A673 (cell line): Measurements from ENCODE around the gene PRMT7.

Experiments used
- CTCF ChIP-seq: fragments of 300-800, 200-600 bp; sonication (generic); conservative IDR thresholded peaks from 2 replicates; pipeline ENCODE4 v1.5.1; 2017; ENCODE audit warnings: low read depth, mild to moderate bottlenecking, antibody characterized with exemption, low read length, moderate library complexity, mixed read lengths
- EZH2 ChIP-seq: fragments of 200-600 bp; sonication (generic); IDR thresholded peaks from 2 replicates; pipeline ENCODE4 v1.6.1; 2017; ENCODE audit warnings: borderline replicate concordance, low read depth, mild to moderate bottlenecking, mixed read lengths, antibody characterized with exemption, low read length; ENCODE audit not compliant: poor library complexity, severe bottlenecking

- TF ChIP-seq EZH2 (no peak), CTCF (no peak)
Observed at GRCh38 chr16:68367891-68368290, 57.1 kb downstream of the PRMT7 start.
